ENCODE data around the gene SHANK3.

SHANK3 gene

GRCh38 chr22:50688448-50688847 is 15.8 kb downstream of the SHANK3 start:
- ChIA-PET CTCF (interaction anchor here (1.0 kb wide), 1 partner anchor 68 kb away, joined by 6 read pairs; no protein-coding TSS in a partner anchor), POLR2A (no interaction called here)
- TF ChIP-seq ZNF704 (tag by site-specific recombination; IDR thresholded peaks at IDR 0.05) (no peak), ZNF560 (tag by site-specific recombination; IDR thresholded peaks at IDR 0.05; ENCODE audit: borderline replicate concordance) (no peak), MEIS1 (CRISPR knock-in tag; IDR thresholded peaks at IDR 0.05; ENCODE audit: borderline replicate concordance) (no peak), ZSCAN5A (tag by site-specific recombination; IDR thresholded peaks at IDR 0.05) (no peak), GLIS2 (tag by site-specific recombination; IDR thresholded peaks at IDR 0.05) (0 out of 2 replicates have a peak, but pooled peaks have one; percentile 10), SETDB1 (IDR thresholded peaks at IDR 0.05; ENCODE audit: insufficient read length, low read length) (no peak), KLF17 (tag by site-specific recombination; IDR thresholded peaks at IDR 0.05) (no peak), ZNF677 (tag by site-specific recombination; IDR thresholded peaks at IDR 0.05) (no peak)
- Histone ChIP-seq H3K9me3 (ENCODE audit: control insufficient read depth, insufficient read depth, low read depth, low read length) (no peaks in the 10 kb centered on the region), H3K4me3 (ENCODE audit: low read depth, low read length) (no peak overlapping the region), H3K36me3 (ENCODE audit: control insufficient read depth in 2 of 2, insufficient read depth in 1 of 2, low read length in 2 of 2) (no peaks in the 10 kb centered on the region), H3K27ac (ENCODE audit: extremely low read depth, low read depth, low read length) (no peak overlapping the region), H3K4me1 (ENCODE audit: control insufficient read depth, insufficient read depth, low read length) (no peaks in the 10 kb centered on the region)

- TF ChIP-seq CTCF (tag by site-specific recombination; IDR thresholded peaks at IDR 0.05) (0 out of 2 replicates have a peak, but pooled peaks have one; percentile 40), ZNF549 (tag by site-specific recombination; IDR thresholded peaks at IDR 0.05) (no peak), ZNF311 (tag by site-specific recombination; IDR thresholded peaks at IDR 0.05; ENCODE audit: borderline replicate concordance) (no peak), OVOL3 (tag by site-specific recombination; IDR thresholded peaks at IDR 0.05) (no peak), PRDM4 (tag by site-specific recombination; IDR thresholded peaks at IDR 0.05) (no peak), ZNF280C (tag by site-specific recombination; IDR thresholded peaks at IDR 0.05) (no peak), ZNF580 (tag by site-specific recombination; IDR thresholded peaks at IDR 0.05) (peak; percentile 41; the same call in 1 of the 2 replicates), SETDB1 (IDR thresholded peaks at IDR 0.05; ENCODE audit: insufficient read length, low read length) (peak; percentile 87), ZNF423 (tag by site-specific recombination; IDR thresholded peaks at IDR 0.05) (no peak), ZNF654 (tag by site-specific recombination; IDR thresholded peaks at IDR 0.05; ENCODE audit: low read depth) (peak; percentile 66), ZNF404 (tag by site-specific recombination; IDR thresholded peaks at IDR 0.05) (no peak), ZNF791 (tag by site-specific recombination; IDR thresholded peaks at IDR 0.05) (no peak), ZNF133 (tag by site-specific recombination; IDR thresholded peaks at IDR 0.05) (no peak), YY1 (tag by site-specific recombination; IDR thresholded peaks at IDR 0.05) (no peak), SCRT2 (tag by site-specific recombination; IDR thresholded peaks at IDR 0.05) (no peak), ZNF660 (tag by site-specific recombination; IDR thresholded peaks at IDR 0.05) (no peak), ZNF510 (tag by site-specific recombination; IDR thresholded peaks at IDR 0.05; ENCODE audit: insufficient replicate concordance) (no peak), ZNF544 (tag by site-specific recombination; IDR thresholded peaks at IDR 0.05) (no peak)
- H3K27ac ChIP-seq (ENCODE audit: extremely low read depth, low read depth, low read length) = no peak overlapping the region
Observed at GRCh38 chr22:50691521-50691920, 18.9 kb downstream of the SHANK3 start.

More at GRCh38 chr22:50691521-50691920, 18.9 kb downstream of the SHANK3 start:
- POLR2A ChIA-PET = no interaction called here
- no peaks in the 10 kb centered on the region for H3K36me3 ChIP-seq (ENCODE audit: control insufficient read depth in 2 of 2, insufficient read depth in 1 of 2, low read length in 2 of 2)
- no peaks in the 10 kb centered on the region for H3K9me3 ChIP-seq (ENCODE audit: control insufficient read depth, insufficient read depth, low read depth, low read length)
- CTCF ChIA-PET = interaction anchor here (0.6 to 4.8 kb wide), 23 partner anchors 10 to 770 kb away, joined by 3 to 20 read pairs (median 3); partner anchors contain the start of genes ARSA and SCO2
- no peaks in the 10 kb centered on the region for H3K4me1 ChIP-seq (ENCODE audit: control insufficient read depth, insufficient read depth, low read length)
- H3K4me3 ChIP-seq (ENCODE audit: low read depth, low read length) = no peak overlapping the region
